PFSK-1 (cell line): ENCODE data around the gene FKBP5.

Experiments
- POLR2AphosphoS5 ChIP-seq: IDR thresholded peaks from 2 replicates; pipeline ENCODE4 v1.6.1; 2012; ENCODE audit warnings: low read depth, mild to moderate bottlenecking, control low read depth, low read length, moderate library complexity
- REST ChIP-seq, 2 experiments: IDR thresholded peaks; 2 replicates each; pipeline versions ENCODE4 v1.6.1 to v1.8.0; 2011 to 2012; ENCODE audit warnings: low read depth in 2 of 2, low read length in 2 of 2, control low read depth in 1 of 2, inconsistent platforms in 1 of 2, mild to moderate bottlenecking in 1 of 2, moderate library complexity in 1 of 2; ENCODE audit not compliant: insufficient read depth in 1 of 2

- TF ChIP-seq REST (IDR thresholded peaks at IDR 0.05; ENCODE audit: insufficient read depth in 1 of 2, low read depth in 2 of 2, low read length in 2 of 2) (no peak), POLR2AphosphoS5 (no peak)
These were observed 96.5 kb downstream of the FKBP5 start for GRCh38 chr6:35592178-35592577.
